SIG-M5 treated with dmso at 0.1 percent for 504 hours (cell line): ENCODE measurements around the gene ATRN.
"Not testable (repeated sequence)": the region's sequence is repeated elsewhere in the genome, so short reads cannot be mapped to it uniquely, and the experiment has no call there.

ENCODE experiments used
- DNase-seq: peaks from one replicate; lab custom pipeline; 2025; ENCODE audit not compliant: unreplicated experiment; lab: John Stamatoyannopoulos, UW

ATRN gene

DNA sequence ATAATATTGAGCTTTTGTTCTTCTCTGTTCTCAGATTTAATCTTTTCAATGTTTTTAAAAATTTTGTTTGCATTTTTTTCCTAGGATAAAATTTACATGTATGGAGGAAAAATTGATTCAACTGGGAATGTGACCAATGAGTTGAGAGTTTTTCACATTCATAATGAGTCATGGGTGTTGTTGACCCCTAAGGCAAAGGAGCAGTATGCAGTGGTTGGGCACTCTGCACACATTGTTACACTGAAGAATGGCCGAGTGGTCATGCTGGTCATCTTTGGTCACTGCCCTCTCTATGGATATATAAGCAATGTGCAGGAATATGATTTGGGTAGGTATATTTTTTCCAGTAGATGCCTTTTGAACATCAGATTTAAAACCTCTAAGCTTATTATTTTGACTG lies 89.8 kb downstream of the ATRN start:
- DNase-seq, result no peak

DNA sequence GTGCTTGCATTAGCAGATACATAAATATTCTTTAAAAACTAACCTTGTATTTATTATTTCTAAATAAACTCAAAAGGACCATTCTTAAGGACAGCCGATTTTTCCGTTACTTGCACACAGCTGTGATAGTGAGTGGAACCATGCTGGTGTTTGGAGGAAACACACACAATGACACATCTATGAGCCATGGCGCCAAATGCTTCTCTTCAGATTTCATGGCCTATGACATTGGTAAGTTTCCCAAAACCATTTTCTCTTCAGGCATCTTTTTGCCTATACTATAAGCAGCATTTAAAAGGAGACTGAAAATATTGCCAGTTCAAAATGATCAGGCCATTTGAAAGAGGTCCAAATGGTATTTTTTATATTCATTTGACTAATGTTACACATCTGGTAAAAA lies 92.3 kb downstream of the ATRN start:
- no peak for DNase-seq

DNA sequence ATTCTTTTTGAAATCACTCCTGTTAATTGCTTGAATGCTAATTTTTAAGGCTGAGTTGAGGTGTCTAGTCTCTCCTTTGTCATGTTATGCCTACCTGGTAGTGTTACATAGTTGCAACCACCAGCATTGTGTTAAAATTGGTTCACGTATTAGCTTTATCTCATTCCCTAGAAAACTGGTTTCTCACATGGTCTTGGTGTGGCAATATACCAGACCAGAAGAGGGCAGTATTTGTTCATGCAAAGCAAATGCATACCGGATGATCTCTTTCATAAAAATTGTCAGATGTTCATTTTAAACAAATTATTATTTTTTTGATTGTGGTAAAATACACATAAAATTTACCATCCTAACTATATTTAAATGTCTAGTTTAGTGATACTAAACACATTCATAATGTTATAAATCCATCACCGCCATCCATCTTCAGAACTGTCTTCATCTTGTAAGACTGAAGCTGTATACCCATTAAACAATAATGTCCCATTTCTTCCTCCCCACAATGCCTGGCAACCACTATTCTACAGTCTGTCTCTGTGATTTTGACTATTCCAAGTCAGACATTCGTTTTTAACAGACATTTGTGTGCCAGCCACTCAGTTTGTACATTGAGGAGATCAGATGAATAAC lies 92.8 kb downstream of the ATRN start:
- DNase-seq, result peak; percentile 68

DNA sequence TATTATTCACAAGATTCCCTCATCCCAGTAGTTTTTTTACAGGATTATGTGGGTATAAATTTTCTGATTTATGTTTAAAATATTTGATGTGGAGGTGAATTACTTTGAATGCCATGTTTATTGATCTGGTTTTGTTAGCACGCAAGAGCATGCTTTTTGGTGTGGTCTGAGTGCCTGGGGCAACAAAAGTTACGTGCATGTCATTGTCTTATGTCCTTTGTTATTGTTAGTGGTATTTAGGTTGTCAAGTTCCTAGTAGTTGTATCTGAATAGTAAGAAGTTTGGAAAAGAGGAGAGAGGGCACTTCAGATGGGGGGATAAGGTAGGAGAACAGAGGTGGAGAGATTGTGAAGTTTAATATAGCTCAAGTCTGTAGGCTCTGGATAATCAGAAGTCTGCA lies 95.0 kb downstream of the ATRN start:
- DNase-seq, result no peak

DNA sequence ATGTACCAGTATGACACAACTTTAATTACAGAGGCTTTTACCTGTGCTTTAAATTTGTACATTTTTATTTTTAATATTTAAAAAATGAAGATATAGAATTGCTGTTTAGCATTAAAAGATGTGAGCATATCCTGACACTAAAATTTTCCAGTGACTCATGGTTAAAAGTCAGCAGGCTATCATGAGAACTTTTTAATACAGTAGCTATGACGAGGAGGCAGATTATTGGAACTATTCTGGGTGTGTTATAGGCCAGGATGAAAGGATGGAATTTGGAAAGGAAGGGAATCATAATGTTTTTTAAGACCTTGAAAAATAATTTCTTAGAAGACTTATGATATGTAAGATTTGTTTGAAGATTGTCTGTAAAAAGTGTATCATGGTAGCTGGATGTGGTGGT lies 101.3 kb downstream of the ATRN start:
- DNase-seq, result no peak

DNA sequence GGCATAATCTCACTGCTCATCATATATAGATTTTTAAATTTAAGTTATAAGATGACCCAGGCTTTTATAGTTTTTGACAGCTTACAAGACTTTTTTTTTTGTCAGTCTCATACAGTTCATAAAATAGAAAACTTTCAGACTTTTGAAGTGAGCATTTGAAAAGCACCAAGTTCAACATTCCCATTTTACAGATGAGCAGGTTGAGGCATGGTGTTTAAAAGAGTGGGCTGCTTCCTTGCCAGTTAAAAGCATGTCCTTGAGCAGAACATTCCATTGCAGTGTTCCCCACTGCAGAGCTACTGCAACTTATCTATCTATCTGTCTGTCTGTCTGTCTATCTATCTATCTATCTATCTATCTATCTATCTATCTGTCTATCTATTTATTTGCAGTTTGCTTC lies 105.5 kb downstream of the ATRN start:
- DNase-seq, result no peak

DNA sequence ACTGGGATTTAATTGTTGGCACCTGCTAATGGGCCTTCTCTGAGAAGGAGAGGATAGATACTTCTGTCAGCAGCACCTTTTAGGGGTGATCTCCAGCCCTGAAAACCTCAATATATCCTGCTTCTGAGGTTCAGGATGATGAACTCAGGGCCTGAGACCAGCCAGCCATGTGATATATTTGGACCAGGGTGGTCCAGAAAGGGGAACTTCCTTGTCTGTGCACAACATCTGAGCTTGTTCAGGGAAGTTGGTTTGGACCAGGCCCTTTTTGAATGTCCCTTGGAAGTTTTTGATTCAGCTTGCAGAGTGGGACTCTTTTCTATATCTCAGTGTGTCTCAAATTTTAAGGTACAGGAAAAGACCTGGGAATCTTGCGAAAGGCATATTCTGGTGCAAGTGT lies 106.5 kb downstream of the ATRN start:
- DNase-seq, result no peak

DNA sequence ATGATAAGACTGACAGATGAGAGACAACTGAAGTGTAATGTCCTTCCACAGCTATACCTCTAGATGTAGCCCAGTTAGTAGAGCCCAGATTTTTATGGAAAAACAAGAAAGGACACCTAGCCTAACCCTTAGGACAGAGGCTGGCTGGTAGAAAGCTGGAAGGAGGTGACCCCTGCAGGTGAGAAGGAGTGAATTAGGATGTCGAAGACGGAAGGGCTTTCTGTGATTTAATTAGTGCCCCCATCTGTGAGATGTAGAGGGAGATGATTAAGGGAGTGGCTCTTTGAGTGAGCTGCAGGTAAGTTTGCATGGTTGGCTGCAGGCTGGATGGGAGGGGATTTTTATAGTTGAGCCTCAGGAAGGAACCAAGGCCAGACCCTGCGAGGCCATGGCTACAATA lies 109.6 kb downstream of the ATRN start:
- no peak for DNase-seq

DNA sequence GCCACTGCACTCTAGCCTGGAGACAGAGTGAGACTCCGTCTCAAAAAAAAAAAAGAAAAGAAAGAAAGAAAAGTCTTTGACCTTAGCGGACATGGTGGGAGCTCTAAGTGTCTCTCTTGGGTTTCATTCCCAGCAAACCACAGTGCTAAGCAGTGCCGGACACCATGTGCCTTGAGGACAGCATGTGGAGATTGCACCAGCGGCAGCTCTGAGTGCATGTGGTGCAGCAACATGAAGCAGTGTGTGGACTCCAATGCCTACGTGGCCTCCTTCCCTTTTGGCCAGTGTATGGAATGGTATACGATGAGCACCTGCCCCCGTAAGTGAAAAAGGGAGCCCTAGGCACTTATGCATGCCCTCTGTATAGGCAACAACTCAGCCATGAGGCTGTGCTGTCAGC lies 112.9 kb downstream of the ATRN start:
- no peak for DNase-seq

DNA sequence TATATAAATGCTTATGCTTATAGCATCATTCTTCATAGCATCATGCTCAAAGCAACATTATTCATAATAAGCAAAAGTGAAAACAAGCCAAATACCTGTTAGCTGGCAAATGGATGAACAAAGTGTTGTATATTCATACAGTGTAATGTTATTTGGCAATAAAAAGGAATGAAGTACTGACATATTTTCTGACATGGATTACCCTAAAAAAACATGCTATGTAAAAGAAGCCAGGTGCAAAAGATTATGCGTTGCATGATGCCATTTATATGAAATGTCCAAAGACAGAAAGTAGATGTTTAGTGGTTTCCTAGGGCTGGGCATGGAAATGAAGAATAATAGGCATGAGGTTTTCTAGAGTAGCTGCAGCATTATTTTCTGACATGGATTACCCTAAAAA lies 115.3 kb downstream of the ATRN start:
- DNase-seq, result no peak

DNA sequence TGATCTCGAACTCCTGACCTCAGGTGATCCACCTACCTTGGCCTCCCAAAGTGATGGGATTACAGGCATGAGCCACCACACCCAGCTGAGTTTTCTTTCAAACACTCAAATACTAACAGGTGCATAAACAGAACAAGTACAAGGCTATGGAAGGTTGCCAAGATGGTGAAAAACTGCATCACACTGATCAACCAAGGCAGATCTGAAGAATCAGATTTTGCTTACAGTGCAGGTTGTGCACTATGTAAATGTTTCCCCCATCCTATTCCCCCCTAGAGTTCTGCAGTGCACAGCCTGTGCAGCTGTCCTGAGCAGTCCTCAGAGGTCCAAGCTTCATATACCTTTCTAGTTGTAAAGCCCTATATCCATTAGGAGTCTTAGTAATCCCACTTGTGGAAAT lies 119.3 kb downstream of the ATRN start:
- no peak for DNase-seq

DNA sequence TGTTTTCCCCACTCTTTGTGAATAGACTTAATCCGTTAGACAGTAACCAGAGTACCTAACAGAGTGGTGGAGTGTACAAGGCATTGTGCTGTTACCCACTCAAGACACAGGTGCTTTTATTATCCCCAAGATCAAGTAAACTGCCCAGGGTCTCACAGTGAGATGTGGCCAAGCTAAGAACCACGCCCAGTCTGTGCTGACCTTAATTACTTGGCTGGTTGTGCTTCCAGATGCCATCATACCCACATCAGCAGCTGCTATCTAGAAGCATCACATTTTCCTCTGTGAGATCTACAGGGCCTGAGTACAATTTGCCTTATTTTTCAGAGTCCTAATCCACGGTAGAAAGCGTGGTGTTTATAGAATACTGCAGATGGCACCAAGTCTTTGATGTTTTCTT lies 122.1 kb downstream of the ATRN start:
- no peak for DNase-seq

DNA sequence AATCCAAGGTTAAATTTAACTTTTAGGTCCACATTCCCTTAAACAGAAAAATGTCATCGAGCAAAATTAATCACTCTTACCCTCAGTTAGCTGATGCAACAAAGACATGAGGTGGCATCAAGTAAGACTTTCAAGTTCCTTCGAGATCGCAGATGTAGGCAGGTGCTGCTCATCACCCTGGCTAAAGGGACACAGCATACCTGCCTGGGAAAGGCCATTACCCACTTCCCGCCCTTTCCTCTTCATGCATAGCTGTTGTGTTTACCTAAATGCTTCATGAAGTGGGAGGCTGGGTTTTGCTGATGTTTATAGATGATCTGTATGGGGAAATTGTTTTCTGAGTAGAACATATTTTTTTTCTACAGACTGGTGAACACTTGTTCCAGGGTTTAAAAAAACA lies 124.7 kb downstream of the ATRN start:
- no peak for DNase-seq

DNA sequence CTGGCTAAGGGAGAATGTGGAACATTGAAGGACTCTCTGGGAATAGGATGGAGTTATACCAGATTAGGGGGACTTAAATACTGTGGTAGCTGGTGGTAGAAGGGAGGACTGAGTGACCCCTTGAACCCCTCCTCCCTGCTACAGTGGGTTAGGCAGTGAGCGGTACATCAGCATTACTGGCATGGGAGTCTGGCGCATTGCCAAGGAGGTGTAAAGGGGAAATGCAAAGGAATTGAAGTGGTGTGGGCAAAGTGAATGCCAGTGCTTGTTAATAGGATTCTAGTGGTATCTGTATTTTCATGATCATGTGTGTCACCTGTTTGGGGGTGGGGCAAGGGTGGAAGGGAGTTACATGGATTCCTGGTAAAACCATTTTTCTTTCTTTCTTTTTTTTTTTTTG lies 132.3 kb downstream of the ATRN start:
- no peak for DNase-seq

DNA sequence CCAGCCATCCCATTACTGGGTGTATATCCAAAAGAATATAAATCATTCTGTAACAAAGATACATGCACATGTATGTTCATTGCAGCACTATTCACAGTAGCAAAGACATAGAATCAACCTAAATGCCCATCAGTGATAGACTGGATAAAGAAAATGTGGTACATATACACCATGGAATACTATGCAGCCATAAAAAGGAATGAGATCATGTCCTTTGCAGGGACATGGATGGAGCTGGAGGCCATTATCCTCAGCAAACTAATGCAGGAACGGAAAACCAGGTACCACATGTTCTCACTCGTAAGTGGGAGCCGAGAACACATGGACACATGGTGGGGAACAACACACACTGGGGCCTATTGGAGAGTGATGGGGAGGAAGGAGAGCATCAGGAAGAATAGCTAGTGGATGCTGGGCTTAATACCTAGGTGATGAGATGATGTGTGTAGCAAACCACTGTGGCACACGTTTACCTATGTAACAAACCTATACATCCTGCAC lies 134.6 kb downstream of the ATRN start:
- DNase-seq, result not testable (repeated sequence)

DNA sequence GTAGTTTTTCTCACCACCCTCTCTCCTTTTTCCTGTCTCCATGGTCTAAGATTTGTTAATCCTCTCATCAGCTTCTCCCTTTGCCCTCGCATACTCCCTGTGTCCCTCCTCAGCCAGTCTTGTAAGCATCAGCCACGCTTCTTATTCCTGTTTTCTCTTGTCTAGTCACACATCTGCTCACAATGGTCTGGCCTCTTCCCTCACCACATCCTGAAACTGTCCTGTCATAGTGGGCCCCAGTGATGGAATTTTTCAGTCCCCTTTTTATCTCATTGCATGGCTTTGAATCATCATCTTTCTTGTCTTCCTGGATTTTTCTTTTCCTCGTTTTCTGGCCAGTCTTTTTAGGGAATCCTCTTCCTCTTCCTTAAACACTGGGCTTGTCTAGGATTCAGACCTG lies 135.2 kb downstream of the ATRN start:
- no peak for DNase-seq

DNA sequence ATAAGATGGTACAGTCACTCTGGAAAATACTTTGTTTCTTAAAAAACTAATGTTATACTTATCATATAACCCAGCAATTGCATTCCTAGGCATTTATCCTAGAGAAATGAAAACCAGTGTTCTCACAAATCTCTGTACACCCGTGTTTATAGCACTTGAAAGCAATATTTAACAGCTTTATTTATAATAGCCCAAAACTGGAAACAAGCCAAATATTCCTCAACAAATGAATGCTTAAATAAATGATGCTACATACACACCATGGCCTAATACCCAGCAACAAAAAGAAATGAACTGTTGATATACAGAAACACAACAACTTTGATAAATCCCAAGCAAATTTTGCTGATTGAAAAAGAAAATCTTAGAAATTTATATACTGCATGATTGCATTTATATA lies 141.1 kb downstream of the ATRN start:
- DNase-seq, result no peak

DNA sequence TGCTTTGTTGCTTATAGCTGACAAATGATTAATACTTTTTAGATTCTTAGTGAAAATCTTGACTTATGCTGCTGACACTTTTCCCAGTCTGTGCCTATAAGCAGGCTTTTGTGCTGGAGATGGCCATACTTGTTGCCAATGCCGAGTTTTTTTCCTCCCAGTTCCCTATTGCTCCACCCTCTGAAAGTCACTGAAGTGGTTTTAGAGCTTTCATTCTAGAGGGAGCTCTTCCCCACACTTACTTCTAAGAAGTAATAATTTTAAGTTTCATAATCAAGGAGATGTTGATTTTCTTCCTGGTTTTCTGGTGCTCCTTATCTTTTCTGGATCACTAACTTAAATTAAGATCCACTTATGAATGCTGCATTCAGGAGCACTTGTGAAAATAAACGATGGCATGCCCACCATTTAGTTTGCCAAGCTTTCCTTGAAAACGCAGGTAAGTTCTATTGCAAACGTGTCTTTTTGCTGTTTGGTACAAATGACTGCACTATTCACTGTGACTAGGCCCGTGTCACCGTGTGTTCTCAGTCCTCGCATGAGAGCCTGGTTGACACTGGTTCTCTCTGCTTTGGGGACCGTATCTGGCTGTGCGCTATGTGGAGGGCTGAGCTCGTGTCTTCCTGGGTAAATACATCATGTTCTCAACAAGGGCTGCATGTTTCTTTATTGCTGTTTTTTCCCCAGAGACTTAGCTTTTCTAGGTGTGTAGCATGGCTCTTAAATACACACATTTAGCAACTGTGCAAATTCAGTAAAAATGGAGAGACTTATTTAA lies 142.2 kb downstream of the ATRN start:
- peak; percentile 42 for DNase-seq

DNA sequence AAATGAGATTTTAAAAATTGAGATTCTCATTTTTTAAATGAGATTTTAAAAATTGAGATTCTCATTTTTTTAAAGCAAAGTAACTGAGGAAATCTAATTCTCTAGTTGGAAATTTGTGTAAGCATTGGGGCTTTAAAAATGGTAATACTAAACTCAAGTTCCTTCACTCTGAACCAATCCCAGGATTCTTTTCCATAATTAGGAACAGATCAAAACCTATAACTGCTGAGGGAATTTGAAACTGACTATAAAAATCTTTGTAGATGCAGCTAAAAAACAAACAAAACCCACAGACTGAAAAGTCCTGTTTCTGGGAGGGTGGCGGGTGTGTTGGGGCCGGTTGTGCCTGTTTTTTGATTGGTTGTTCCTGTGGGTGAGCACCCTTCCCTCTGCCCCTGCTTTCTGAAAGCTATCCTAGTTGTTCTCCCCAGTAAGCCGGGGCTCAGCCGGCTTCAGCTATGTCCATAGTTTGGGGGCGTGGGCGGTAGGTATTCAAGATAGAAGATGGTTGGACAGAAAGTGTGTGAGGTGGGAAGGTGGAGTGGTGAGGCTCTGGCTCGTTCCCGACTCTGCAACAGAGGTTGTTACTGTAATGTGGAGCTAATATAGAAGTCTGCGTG lies 143.1 kb downstream of the ATRN start:
- DNase-seq, result no peak

DNA sequence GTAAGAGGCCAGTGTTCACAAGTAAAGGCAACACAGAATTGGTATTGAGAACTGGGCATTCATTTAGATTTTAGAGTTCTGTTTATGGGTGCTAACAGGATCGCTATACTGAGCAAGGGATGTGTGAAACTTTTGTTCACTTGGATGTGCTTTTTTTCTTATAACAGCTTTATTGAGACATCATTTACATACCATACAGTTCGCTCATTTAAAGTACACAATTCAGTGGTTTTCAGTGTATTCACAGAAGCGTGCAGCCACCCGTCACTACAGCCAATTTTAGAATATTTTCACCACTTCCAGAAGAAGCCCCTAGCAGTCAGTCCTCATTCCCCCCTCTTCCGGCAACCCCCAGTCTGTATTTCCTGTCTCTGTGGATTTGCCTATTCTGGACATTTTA lies 143.6 kb downstream of the ATRN start:
- DNase-seq, result no peak

DNA sequence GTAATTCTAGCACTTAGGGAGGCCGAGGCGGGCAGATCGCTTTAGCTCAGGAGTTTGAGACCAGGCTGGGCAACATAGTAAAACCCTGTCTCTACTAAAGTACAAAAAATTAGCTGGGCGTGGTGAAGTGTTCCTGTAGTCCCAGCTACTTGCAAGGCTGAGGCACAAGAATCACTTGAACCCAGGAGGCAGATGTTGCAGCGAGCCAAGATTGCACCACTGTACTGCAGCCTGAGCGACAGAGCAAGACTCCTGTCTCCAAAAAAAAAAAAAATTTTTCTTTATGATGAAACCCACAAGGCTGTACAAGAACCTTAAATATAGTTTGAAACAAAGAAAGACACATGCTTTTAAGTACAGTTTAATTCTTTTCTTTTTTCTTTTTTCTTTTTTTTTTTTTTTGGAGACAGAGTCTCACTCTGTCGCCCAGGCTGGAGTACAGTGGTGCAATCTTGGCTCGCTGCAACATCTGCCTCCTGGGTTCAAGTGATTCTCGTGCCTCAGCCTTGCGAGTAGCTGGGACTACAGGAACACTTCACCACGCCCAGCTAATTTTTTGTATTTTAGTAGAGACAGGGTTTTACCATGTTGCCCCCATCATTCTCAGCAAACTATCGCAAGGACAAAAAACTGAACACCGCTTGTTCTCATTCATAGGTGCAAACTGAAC lies 144.5 kb downstream of the ATRN start:
- not testable (repeated sequence) for DNase-seq

DNA sequence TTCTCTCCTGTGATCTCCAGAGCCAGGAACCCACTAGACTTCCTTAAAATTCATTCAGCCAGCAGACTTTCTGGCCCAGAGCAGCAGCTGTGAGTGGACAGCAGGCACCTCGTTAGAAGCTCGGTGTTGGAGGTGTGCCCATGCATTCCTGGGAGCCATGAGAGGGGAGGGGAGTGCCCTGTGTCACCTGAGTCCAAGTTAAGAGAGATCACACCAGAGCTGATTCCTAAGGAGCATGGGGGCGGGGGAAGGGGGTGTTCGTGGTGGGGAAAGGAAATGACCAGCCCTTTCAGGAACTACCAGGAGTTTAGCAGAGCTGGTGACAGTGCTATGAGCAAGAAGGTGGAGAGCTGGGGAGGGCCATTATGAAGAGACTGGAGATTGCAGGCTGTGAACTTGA lies 145.4 kb downstream of the ATRN start:
- DNase-seq, result no peak
